22Rv1 (cell line): ENCODE measurements around the gene PARK7.
A peak's percentile ranks its signal among the peaks of the same experiment; 100 is the strongest.

Experiments
- H3K27ac ChIP-seq: fragments of 450-650 bp; 2 replicates; pipeline ENCODE4 v1.5.1; 2017
- CTCF ChIP-seq: fragments of 450-650 bp; IDR thresholded peaks from 2 replicates; pipeline ENCODE4 v1.5.1; 2017; ENCODE audit warnings: mild to moderate bottlenecking
- ZFX ChIP-seq: fragments of 450-650 bp; IDR thresholded peaks from 2 replicates; pipeline ENCODE4 v1.6.1; 2017; ENCODE audit warnings: antibody characterized with exemption, borderline replicate concordance

PARK7 gene

GRCh38 chr1:7932524-7933138 lies 28.9 kb upstream of the PARK7 start:
- TF ChIP-seq CTCF, result peak; percentile 36
- TF ChIP-seq ZFX, result no peak

GRCh38 chr1:7938070-7938469 lies 23.4 kb upstream of the PARK7 start:
- TF ChIP-seq CTCF (no peak), ZFX (no peak)
- H3K27ac ChIP-seq, result no peak overlapping the region

More at GRCh38 chr1:7932524-7933138, 28.9 kb upstream of the PARK7 start:
- no peak overlapping the region for H3K27ac ChIP-seq

GRCh38 chr1:7940034-7940433 lies 21.5 kb upstream of the PARK7 start:
- TF ChIP-seq ZFX, result no peak
- TF ChIP-seq CTCF, result no peak
- no peak overlapping the region for H3K27ac ChIP-seq

GRCh38 chr1:7940745-7941436 lies 20.6 kb upstream of the PARK7 start, which contains the start of gene TNFRSF9:
Gene TNFRSF9, minus strand, starts transcription at chr1:7940839. Its CDS starts 845 bp downstream, at chr1:7939994.
- H3K27ac ChIP-seq, result no peak within 1 kb of the TSS
- no peak for TF ChIP-seq ZFX
- no peak for TF ChIP-seq CTCF

- TF ChIP-seq CTCF (no peak), ZFX (no peak)
- no peak overlapping the region for H3K27ac ChIP-seq
These were observed 20.1 kb upstream of the PARK7 start for GRCh38 chr1:7941437-7941793.

GRCh38 chr1:7942214-7942921 lies 19.1 kb upstream of the PARK7 start:
- TF ChIP-seq ZFX (no peak), CTCF (peak; percentile 37)
- H3K27ac ChIP-seq, result no peak overlapping the region

GRCh38 chr1:7943251-7943650 lies 18.3 kb upstream of the PARK7 start:
- TF ChIP-seq CTCF (no peak), ZFX (no peak)
- H3K27ac ChIP-seq, result no peak overlapping the region
